Stomach (tissue), 9 donors: Measurements from ENCODE around the gene GATB. TPM values are rescaled to one million over a fixed set of nuclear protein-coding genes. Genes with fewer than 3 reads are reported as not detected.

Source experiments
- DNase-seq, 2 donors: peaks; one replicate each; pipeline versions ENCODE4 v3.0.0 to v3.0.0-alpha.2; 2013 to 2019
- H3K27ac ChIP-seq, 5 donors: fragments of 200-600 bp in 4 of 5; sonication (generic) in 4 of 5; one replicate each; pipeline ENCODE4 v1.5.1; 2013 to 2019; ENCODE audit warnings: mild to moderate bottlenecking in 1 of 5, moderate library complexity in 1 of 5
- H3K27me3 ChIP-seq, 3 donors: fragments of 200-600 bp; sonication (generic); one replicate each; pipeline ENCODE4 v1.5.1; 2017 to 2019; ENCODE audit warnings: mixed run types in 1 of 3
- H3K36me3 ChIP-seq, 4 donors: fragments of 200-600 bp; sonication (generic); 1 replicate in 3 of 4; 2 replicates in 1 of 4; pipeline ENCODE4 v1.5.1; 2016 to 2019
- H3K4me1 ChIP-seq, 4 donors: fragments of 200-600 bp; sonication (generic); one replicate each; pipeline ENCODE4 v1.5.1; 2016 to 2019
- H3K4me3 ChIP-seq, 4 donors: fragments of 200-600 bp; sonication (generic) in 3 of 4; one replicate each; pipeline ENCODE4 v1.5.1; 2016 to 2019; ENCODE audit warnings: mild to moderate bottlenecking in 1 of 4
- H3K9me3 ChIP-seq, 4 donors: fragments of 200-600 bp; sonication (generic); one replicate each; pipeline ENCODE4 v1.5.1; 2016 to 2019
- EP300 ChIP-seq: sonication (generic); formaldehyde crosslinking; IDR thresholded peaks from one replicate; pipeline ENCODE4 v1.6.1; 2017; ENCODE audit warnings: antibody characterized with exemption
- POLR2A ChIP-seq, 4 donors: fragments of 450-650 bp; IDR thresholded peaks; one replicate each; pipeline ENCODE4 v1.6.1; 2016; ENCODE audit warnings: antibody characterized with exemption in 4 of 4, control low read depth in 2 of 4, mild to moderate bottlenecking in 1 of 4, moderate library complexity in 1 of 4
- POLR2AphosphoS5 ChIP-seq, 3 donors: sonication (generic); formaldehyde crosslinking; IDR thresholded peaks; one replicate each; pipeline ENCODE4 v1.6.1; 2016; ENCODE audit warnings: antibody characterized with exemption in 3 of 3
- WGBS, 5 donors: extraction: QIAGEN DNeasy Blood & Tissue Kit in 3 of 5; methylation state at CpG; one replicate each; pipeline versions ENCODE4 v1.1.5 to v1.1.7; 2013 to 2018; 5-methylcytosine and 5-hydroxymethylcytosine counted together
- intact Hi-C: fragments of 100-400 bp; cut with DNase I; formaldehyde crosslinking; loops from one replicate; pipeline ENCODE4 v1.15.1; 2023; ENCODE audit warnings: low total_unique reads
- polyA plus RNA-seq, 3 donors: library from polyadenylated mRNA; stranded (reverse); fragments of 200-250 nt; gene quantifications; one replicate each; pipeline ENCODE4 v1.2.3, GENCODE V29; 2013
- total RNA-seq, 5 donors: library from RNA; depleted of rRNA; stranded (reverse); fragments of >200 nt; gene quantifications; one replicate each; pipeline versions ENCODE4 v1.1.0 to v1.2.3, GENCODE V29; 2014 to 2016
- TF ChIP-seq, protein P1 (sequence below), 7 experiments: fragments of 450-650 bp in 4 of 7; fragments of 200-600 bp in 3 of 7; sonication (generic) in 3 of 7; IDR thresholded peaks; one replicate each; pipeline ENCODE4 v1.5.1; 2016 to 2019; ENCODE audit warnings: antibody characterized with exemption in 7 of 7, control low read depth in 2 of 7, mild to moderate bottlenecking in 1 of 7
- donor health status: healthy with polysubstance abuse.
- donor health status: Bipolar disorder and iron deficiency.
- donor health status: healthy.

The GATB gene
- total and polyA plus RNA-seq, 8 donors, result 1.8 to 32.2 (median 19.9) TPM

DNA sequence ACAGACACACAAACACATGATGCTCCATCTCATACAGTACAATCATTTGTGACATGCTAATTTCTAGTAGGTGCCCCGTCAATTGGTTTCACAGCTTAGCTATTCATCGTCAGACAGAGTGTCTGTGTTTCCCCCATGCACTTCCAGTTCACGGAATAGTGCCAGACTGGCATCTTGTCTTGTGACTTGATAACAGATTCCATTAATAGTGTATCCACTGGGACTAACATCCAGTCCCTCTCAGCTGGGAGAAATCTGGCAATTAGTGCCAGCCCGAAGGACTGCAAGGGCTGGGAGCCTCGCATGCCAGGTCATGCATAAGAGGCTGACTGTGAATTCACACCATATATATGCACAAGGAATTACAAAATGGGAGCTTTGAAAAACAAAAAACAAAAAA, 20.2 kb upstream of the GATB start:
- no peak overlapping the region for H3K27ac ChIP-seq
- peaks cover 0 to 11% (median 0%) of the 10 kb centered on the region in 4 donors for H3K4me1 ChIP-seq
- no peak for TF ChIP-seq POLR2A (IDR thresholded peaks at IDR 0.05)
- TF ChIP-seq, protein P1, sequence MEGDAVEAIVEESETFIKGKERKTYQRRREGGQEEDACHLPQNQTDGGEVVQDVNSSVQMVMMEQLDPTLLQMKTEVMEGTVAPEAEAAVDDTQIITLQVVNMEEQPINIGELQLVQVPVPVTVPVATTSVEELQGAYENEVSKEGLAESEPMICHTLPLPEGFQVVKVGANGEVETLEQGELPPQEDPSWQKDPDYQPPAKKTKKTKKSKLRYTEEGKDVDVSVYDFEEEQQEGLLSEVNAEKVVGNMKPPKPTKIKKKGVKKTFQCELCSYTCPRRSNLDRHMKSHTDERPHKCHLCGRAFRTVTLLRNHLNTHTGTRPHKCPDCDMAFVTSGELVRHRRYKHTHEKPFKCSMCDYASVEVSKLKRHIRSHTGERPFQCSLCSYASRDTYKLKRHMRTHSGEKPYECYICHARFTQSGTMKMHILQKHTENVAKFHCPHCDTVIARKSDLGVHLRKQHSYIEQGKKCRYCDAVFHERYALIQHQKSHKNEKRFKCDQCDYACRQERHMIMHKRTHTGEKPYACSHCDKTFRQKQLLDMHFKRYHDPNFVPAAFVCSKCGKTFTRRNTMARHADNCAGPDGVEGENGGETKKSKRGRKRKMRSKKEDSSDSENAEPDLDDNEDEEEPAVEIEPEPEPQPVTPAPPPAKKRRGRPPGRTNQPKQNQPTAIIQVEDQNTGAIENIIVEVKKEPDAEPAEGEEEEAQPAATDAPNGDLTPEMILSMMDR (IDR thresholded peaks at IDR 0.05), result no peak
- peak in 1 of 2 donors; percentile 17 for DNase-seq
- no peaks in the 10 kb centered on the region for H3K9me3 ChIP-seq
- intact Hi-C loops, result no loop called here
- WGBS, 5 donors, result 80 to 95% (median 87%) methylated on average over 5 of the region's 5 CpGs
- H3K36me3 ChIP-seq, result no peaks in the 10 kb centered on the region
- H3K4me3 ChIP-seq, result no peak overlapping the region
- H3K27me3 ChIP-seq, result no peaks in the 10 kb centered on the region

DNA sequence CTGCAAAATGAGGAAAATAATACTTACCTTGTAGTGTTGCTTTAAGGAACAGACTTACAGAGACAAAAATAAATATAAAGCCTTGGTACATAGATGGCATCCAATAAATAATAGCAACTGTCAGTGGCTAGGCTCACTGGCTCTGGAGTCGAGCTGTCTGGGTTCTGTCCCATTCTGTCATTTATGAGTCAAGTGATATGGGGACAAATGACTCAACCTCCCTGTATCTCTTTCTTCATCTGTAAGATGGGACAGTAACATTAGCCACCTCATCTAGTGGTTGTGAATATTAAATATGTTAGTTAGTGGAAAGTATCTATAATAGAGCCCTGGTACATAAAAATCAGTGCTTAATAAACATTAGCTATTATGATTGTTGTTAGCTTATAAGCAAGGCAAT, 16.7 kb upstream of the GATB start:
- Histone ChIP-seq H3K4me1 (no peaks in the 10 kb centered on the region), H3K4me3 (no peak overlapping the region), H3K27me3 (no peaks in the 10 kb centered on the region), H3K9me3 (peaks cover 0 to 20% (median 8%) of the 10 kb centered on the region in 4 donors), H3K27ac (no peak overlapping the region), H3K36me3 (no peaks in the 10 kb centered on the region)
- 64 to 75% (median 69%) methylated on average over 1 of the region's 1 CpG for WGBS, 5 donors
- TF ChIP-seq POLR2A (IDR thresholded peaks at IDR 0.05) (no peak), EP300 (no peak), POLR2AphosphoS5 (IDR thresholded peaks at IDR 0.05) (no peak)
- TF ChIP-seq, protein P1 (IDR thresholded peaks at IDR 0.05), result no peak
- intact Hi-C loops, result no loop called here
- no peak for DNase-seq

DNA sequence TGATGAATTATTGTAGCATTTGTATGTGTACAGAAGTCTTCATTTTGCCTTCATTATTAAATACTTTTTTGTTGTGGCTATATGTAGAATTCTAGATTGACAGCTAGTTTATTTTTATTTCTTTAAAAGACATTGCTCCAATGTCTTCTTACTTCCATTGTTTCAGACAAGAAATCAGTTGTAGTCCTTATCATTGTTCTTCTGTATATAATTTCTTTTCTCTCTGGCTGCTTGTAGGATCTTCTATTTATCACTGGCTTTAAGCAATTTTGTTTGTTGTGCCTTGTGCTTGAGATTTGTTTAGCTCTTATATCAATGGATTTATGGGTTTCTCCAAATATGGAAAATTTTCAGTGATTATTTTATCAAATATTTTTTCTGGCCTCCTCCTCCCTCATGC, 13.5 kb upstream of the GATB start:
- Histone ChIP-seq H3K27me3 (peaks cover 0 to 5% (median 0%) of the 10 kb centered on the region in 3 donors), H3K36me3 (no peaks in the 10 kb centered on the region), H3K9me3 (peaks cover 0 to 20% (median 8%) of the 10 kb centered on the region in 4 donors), H3K4me1 (no peaks in the 10 kb centered on the region), H3K4me3 (no peak overlapping the region), H3K27ac (no peak overlapping the region)
- intact Hi-C loops, result no loop called here
- no peak for DNase-seq
- TF ChIP-seq EP300 (no peak), POLR2AphosphoS5 (IDR thresholded peaks at IDR 0.05) (no peak), POLR2A (IDR thresholded peaks at IDR 0.05) (no peak)

DNA sequence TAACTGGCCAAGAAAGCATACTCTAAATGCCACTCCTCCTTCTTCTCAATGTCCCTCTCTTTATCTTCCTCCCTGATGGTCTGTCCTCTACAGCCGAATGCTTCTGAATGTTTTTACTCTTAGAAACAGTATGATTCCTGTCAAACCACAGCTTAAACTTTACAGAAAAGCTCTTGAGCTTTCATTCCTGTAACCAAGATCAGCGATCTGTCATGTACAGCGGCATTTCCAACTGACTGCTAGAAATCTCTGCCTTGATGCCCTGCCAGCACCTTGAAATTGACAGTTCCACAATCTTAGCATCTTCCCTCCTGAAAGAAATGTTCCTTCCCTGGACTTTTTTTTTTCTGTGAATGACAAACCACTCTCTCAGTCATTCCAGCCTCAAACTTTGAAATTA, 11.5 kb upstream of the GATB start:
- no peak for DNase-seq
- Histone ChIP-seq H3K4me3 (no peak overlapping the region), H3K27me3 (peaks cover 0 to 5% (median 0%) of the 10 kb centered on the region in 3 donors), H3K9me3 (peaks cover 0 to 20% (median 8%) of the 10 kb centered on the region in 4 donors), H3K4me1 (no peaks in the 10 kb centered on the region), H3K36me3 (no peaks in the 10 kb centered on the region), H3K27ac (no peak overlapping the region)
- WGBS, 5 donors, result 85 to 90% (median 87%) methylated on average over 3 of the region's 3 CpGs
- intact Hi-C loops, result no loop called here
- no peak for TF ChIP-seq POLR2A (IDR thresholded peaks at IDR 0.05)
- TF ChIP-seq POLR2AphosphoS5 (IDR thresholded peaks at IDR 0.05), result no peak
- TF ChIP-seq, protein P1 (IDR thresholded peaks at IDR 0.05), result no peak

DNA sequence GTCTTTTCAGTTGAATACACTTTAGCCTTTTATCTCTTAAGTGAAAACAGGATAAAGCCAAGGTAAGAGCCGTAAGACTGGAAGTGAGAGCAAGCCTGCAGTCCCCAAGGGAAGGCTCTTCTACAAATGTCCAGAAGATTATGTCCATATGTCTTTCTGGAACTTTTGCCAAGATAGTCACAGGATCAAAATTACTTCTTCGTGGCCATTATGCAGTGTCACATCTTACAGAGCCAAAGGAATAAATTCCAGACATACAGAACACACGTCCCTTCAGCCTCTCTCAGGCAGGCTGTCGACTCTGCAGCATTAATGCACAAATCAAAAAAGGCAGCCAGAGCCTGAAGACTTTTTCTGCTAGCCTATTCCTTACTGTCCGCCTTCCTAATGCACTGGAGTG, 10.9 kb upstream of the GATB start:
- DNase-seq, result peak in 1 of 2 donors; percentile 39
- H3K27me3 ChIP-seq, result peaks cover 0 to 5% (median 0%) of the 10 kb centered on the region in 3 donors
- no peak overlapping the region for H3K27ac ChIP-seq
- TF ChIP-seq, protein P1 (IDR thresholded peaks at IDR 0.05), result no peak
- TF ChIP-seq EP300 (no peak), POLR2AphosphoS5 (IDR thresholded peaks at IDR 0.05) (no peak), POLR2A (IDR thresholded peaks at IDR 0.05) (no peak)
- no peak overlapping the region for H3K4me3 ChIP-seq
- peaks cover 0 to 20% (median 8%) of the 10 kb centered on the region in 4 donors for H3K9me3 ChIP-seq
- H3K36me3 ChIP-seq, result no peaks in the 10 kb centered on the region
- no peaks in the 10 kb centered on the region for H3K4me1 ChIP-seq
- 51 to 72% (median 68%) methylated on average over 5 of the region's 5 CpGs for WGBS, 5 donors
- intact Hi-C loops, result no loop called here
